SIG-M5 treated with dmso at 0.1 percent for 504 hours (cell line): ENCODE measurements around the gene CAMK1.
A peak's percentile ranks its signal among the peaks of the same experiment; 100 is the strongest.

Source experiments
- DNase-seq: peaks from one replicate; lab custom pipeline; 2025; ENCODE audit not compliant: unreplicated experiment; lab: John Stamatoyannopoulos, UW

Gene CAMK1

DNA sequence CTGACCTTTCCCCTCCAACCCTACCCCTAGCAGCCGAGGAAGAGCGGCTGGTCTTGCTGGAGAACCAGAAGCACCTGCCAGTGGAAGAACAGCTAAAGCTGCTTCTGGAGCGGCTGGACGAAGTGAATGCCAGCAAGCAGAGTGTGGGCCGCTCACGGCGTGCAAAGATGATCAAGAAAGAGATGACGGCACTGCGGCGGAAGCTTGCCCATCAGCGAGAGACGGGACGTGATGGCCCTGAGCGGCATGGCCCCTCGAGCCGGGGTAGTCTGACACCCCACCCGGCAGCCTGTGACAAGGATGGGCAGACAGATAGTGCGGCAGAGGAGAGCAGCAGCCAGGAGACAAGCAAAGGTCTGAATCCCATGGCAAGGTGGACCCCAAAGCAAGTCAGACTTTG lies 26.2 kb downstream of the CAMK1 start:
- DNase-seq, result no peak

GRCh38 chr3:9742560-9742959 lies 27.2 kb downstream of the CAMK1 start:
- no peak for DNase-seq

DNA sequence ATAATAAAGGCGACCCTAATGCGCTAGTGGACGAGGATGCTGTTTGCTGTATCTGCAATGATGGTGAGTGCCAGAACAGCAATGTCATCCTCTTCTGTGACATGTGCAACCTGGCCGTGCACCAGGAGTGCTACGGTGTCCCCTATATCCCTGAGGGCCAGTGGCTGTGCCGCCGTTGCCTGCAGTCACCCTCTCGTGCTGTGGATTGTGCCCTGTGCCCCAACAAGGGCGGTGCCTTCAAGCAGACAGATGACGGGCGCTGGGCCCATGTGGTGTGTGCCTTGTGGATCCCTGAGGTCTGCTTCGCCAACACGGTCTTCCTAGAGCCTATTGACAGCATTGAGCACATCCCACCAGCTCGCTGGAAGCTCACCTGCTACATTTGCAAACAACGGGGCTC lies 30.6 kb downstream of the CAMK1 start:
- DNase-seq, result no peak

GRCh38 chr3:9736831-9737230 lies 32.9 kb downstream of the CAMK1 start:
- DNase-seq, result no peak

DNA sequence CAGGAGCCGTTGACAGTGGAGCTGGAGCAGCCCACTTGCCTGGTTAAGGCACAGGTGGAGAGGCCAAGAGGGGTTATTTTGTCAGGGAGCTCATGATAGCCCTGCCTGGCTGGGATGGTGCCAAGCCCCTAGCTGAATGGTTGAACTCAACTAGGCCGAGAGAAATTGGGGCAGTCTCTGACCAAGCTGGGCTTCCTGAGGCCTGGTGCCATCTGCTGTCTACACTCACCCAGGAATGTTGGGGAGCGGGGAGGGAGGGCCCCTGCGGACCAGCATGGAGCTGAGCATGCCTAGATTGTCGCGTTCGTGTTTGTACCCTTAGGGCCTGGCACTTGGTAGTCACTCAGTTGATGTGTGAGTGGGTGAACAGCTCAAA lies 37.0 kb downstream of the CAMK1 start:
- DNase-seq, result no peak

- peak; percentile 31 for DNase-seq
These were observed 37.5 kb downstream of the CAMK1 start for GRCh38 chr3:9732080-9732739.

DNA sequence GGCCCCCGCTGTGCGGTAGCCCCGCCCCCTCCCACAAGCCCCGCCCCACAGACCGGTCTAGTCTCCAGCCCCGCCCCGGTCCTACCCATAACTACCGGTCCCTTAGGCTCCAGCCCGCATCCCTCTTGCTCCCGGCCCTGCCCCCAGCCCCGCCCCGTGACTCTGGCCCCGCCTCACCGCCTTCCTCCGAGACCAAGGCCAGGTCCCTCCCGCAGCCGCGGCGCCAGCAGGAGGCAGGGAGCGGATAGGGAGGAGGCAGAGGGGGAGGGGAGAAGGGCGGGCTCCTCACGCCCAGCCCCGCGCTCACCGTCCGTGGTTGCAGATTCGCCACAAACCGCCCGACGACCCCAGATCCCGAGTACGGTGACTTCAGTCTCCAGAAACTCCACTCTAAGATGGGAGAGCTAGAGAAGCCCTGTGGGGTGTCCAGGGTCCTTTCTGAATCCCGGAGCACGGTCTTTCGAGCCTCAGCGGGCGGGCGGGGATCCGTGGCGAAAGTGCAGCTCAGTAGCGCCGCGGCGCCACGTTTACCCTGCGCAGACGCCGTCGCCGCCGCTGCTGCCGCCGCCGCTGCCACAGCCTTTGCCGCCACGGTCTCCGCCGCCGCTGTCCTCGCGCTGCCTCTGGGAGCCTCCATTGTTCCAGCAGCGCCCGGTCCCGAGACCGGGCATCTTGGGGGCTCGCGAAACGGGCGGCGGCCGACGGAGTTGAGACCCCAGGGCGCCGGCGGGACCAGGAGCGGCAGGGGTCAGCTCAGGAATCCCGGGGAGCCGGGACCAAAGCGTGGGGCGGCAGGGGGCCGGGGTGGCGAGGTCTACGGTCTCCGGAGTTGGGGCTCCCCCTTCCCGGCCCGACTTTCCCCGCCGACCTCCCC lies 38.3 kb downstream of the CAMK1 start, which contains the start of gene BRPF1:
Gene BRPF1, plus strand, starts transcription at position 530 of the 874 bp plus-strand sequence. CDS start 2,406 bp downstream, outside the sequence.
- peak; percentile 99 for DNase-seq

DNA sequence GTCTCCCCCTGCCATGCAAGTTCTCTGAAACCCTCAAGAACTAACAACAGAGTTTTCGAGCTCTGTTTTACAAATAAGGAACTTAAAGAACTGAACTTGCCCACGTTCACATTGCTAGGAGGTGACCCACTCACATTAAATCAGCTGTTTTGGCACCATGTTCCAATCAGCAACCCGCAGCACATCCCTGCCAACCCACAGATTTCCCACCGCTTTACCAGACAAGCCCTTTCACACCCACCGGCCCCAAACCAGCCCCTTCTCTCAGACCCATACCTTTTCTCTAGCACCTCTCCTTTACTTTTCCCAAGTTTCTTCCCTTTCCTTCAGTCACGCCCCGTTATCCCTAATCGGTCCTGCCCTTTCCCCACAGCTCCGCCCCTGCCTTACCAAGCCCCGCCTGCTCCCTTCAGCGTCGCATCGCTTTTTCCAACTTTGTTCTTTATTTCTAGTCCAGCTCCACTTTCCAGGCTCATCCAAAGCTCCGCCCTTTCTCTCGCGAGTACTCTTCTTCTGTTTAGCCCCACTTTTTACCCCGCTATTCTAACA lies 39.0 kb downstream of the CAMK1 start:
- DNase-seq, result no peak

DNA sequence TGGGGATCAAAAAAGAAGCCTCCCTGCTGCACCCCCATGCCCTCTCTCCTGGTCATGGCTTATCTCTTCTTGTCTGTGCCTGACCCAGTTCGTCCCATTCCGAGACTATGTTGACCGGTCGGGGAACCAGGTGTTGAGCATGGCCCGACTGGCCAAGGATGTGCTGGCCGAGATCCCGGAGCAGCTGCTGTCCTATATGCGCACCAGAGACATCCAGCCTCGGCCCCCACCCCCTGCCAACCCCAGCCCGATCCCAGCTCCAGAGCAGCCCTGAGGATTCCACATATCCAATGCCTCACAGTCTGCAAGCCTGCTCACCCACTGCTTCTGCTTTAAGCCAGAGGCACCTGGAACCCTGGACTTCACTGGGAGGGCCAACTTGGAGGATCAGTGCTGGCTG lies 40.3 kb downstream of the CAMK1 start:
- no peak for DNase-seq

GRCh38 chr3:9727743-9728142 lies 42.0 kb downstream of the CAMK1 start:
- peak; percentile 27 for DNase-seq

DNA sequence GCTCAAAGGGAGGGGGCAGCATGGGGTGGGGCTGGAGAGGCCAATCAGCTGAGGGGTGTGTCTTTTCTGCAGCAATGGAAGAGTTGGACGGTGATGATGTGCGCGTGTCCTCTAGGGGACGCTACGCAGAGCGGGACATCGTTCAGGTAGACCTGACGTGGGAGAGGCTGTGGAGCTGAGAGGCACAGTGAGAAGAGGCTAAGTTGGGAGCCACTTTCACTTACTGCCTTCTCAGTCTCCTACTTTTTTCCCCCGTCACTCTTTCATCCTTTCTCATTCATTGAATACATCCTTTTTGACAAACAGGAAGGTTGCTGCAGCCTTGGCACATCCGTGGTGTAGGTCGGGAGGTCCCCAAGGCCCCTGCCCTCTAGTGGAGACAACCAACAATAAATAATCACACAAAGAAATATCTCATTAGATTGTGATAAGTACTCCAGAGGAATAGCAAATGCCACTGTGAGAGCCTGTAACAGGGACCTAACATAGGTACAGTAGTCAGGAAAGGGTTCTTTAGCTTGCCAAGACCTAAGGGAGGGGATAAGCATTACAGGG lies 42.6 kb downstream of the CAMK1 start:
- peak; percentile 59 for DNase-seq

- DNase-seq, result no peak
These were observed 43.8 kb downstream of the CAMK1 start for GRCh38 chr3:9725775-9726515.

DNA sequence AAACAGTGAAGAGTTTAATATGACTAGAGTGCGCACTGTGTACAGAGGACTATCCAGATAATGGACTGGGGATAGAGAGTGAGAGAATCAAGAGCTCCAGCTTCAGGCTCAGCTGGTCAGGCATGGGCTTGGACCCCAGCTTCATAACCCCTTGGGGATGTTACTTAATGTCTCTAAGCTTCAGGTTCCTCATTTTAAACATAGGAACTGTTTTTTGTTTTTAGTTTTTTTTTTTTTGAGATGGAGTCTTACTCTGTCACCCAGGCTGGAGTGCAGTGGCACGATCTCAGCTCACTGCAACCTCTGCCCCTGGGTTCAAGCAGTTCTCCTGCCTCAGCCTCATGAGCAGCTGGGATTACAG lies 48.1 kb downstream of the CAMK1 start:
- DNase-seq, result peak; percentile 14

DNA sequence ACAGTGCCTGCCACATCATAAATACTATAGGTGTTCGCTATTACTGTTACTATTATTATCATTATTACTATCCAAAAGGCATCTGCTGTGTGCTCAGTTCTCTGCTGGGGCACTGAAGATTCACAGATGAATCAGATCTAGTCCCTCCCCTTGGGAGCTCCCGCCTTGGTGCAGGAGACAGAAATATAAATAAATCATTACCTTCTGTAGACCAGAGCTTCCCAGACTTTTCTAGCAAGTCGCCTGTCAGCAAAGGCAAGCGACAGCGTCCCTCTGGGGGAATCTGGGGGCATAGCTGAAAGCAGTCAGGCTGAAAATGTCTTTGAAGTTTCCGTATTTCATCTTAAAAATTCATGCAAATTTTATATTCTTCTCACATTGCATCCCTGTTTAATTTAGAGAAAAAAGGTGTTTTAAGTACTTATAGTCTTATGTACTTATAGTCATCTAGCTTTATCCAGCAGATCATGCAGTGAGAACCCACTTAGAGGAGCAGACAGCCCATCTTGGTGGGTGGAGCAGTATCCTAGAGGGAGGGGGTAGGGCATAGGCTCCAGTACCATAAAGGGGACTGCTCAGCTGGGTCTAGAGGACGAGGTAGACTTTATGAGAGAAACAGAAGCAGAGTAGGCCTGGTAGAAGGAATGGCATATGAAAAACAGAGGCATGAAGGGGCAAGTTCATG lies 48.6 kb downstream of the CAMK1 start:
- DNase-seq, result no peak

GRCh38 chr3:9718118-9718517 lies 51.6 kb downstream of the CAMK1 start:
- DNase-seq, result no peak

GRCh38 chr3:9717563-9717962 lies 52.2 kb downstream of the CAMK1 start:
- DNase-seq, result no peak

GRCh38 chr3:9716801-9717555 lies 52.8 kb downstream of the CAMK1 start:
- DNase-seq, result no peak

DNA sequence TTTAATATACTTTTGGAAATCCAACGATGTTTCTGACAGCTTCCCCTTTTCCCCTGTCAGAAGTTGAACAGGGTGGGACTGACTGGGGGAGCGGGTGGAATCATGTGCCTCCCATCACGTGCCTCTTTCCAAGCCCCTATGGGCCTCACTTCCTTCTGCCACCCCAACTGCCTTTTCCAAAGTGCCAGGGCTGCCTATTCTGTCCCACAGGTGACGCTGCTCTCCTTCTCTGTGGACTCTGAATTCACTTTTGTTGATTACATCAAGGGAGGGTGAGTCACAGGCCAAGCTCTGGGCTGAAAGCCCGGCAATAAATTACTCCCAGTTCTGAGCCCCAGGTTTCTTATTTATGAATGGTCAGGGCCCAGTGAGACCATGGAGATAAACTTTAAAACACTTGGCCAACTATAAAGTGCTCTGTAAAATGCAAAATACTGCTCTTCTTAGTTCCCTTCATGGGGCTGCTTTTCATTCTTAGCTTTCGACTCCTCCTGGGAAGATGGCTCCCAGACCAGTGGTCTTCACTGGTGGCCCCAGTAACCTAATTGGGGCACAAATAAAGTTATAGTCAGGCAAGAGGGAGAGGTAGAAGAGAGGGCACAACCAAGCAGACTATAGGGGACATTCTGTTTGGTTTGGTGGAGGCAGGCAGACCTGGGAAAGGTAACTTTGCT lies 53.8 kb downstream of the CAMK1 start:
- peak; percentile 97 for DNase-seq

DNA sequence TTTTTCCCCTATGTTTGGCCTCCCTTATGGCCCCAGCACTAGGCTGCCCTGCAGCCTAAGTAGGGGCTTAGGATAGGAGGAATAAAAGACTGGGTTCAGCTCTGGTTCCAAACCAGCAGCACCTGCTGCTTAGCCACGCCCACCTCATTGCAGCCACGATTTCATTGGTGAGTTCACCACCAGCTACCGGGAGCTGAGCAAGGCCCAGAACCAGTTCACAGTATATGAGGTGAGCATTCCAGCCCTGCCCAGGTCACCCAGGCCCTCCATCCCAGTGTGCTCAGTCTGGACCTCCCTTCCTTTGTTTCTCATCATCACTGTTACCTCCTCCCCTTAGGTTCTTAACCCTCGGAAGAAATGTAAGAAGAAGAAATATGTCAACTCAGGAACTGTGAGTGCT lies 54.6 kb downstream of the CAMK1 start:
- peak; percentile 43 for DNase-seq
